HUES6 (cell line): ENCODE data around the gene LINS1.

ENCODE experiments used
- H3K27ac ChIP-seq: 2 replicates; pipeline ENCODE4 v1.7.0; 2013; ENCODE audit warnings: low read depth, mild to moderate bottlenecking, low read length, inconsistent platforms
- H3K27me3 ChIP-seq: 2 replicates; pipeline ENCODE4 v1.6.1; 2013; ENCODE audit warnings: low read length; ENCODE audit not compliant: control insufficient read depth, insufficient read depth
- H3K36me3 ChIP-seq: 2 replicates; pipeline ENCODE4 v1.6.1; 2013; ENCODE audit warnings: low read length; ENCODE audit not compliant: control insufficient read depth, insufficient read depth
- H3K4me1 ChIP-seq: 2 replicates; pipeline ENCODE4 v1.6.1; 2013; ENCODE audit warnings: low read length; ENCODE audit not compliant: control insufficient read depth, insufficient read depth
- H3K4me3 ChIP-seq: 2 replicates; pipeline ENCODE4 v1.5.1; 2013; ENCODE audit warnings: low read depth, low read length
- H3K9ac ChIP-seq: one replicate; pipeline ENCODE4 v1.6.1; 2013; ENCODE audit warnings: mild to moderate bottlenecking, low read length
- H3K9me3 ChIP-seq: 2 replicates; pipeline ENCODE4 v1.6.1; 2013; ENCODE audit warnings: low read depth, low read length; ENCODE audit not compliant: control insufficient read depth, insufficient read depth

The LINS1 gene

DNA sequence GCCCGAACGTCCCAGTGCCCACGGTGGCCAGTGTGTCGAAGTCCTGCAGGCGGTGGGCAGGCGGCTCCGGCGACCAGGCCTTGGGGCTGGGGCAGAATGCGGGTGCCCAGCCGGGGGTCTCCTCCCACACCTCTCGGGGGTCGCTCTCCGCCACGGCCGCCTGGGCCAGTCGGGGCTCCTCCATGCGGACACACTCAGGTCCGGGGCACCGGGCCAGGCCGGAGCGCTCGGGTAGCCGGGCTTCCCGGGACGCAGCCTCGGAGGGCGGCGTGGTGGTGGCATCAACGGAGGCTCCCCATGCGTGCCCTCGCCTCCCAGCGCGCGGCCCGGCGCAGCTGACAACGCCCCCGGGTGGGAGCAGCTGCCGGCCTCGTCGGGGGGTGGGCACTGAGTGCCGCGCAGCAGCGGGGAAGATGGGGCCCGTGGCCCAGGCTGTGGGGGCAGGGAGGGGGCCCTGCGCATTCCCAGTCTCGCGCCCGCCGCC lies 43.2 kb downstream of the LINS1 start:
- H3K27me3 ChIP-seq = no peaks in the 10 kb centered on the region
- H3K9ac ChIP-seq = no peak overlapping the region
- H3K36me3 ChIP-seq = no peaks in the 10 kb centered on the region
- no peak overlapping the region for H3K27ac ChIP-seq
- H3K4me1 ChIP-seq = no peaks in the 10 kb centered on the region
- no peak overlapping the region for H3K4me3 ChIP-seq
- H3K9me3 ChIP-seq = peaks cover 11% of the 10 kb centered on the region

DNA sequence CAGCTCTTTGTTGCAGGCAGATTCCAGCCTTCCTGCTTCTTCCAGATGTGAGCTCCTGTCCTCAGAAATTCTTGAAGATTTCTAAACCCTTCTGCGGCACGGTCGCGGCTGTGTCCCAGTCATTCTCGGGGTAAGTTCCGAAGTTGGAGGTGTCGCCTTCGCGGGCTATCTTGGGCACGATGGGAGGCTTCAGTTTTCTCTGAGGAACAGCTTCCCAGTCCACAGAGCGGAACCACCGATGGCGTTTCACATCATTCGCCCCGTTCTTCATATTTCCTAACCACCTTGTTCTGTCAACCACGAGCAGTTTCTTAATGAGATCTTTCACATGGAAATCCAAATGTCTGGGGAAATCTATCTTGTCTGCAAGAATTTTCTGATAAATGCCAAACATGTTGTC lies 48.5 kb downstream of the LINS1 start:
- Histone ChIP-seq H3K27ac (no peak overlapping the region), H3K4me3 (no peak overlapping the region), H3K9ac (no peak overlapping the region), H3K36me3 (no peaks in the 10 kb centered on the region), H3K4me1 (no peaks in the 10 kb centered on the region), H3K9me3 (peaks cover 30% of the 10 kb centered on the region), H3K27me3 (no peaks in the 10 kb centered on the region)

DNA sequence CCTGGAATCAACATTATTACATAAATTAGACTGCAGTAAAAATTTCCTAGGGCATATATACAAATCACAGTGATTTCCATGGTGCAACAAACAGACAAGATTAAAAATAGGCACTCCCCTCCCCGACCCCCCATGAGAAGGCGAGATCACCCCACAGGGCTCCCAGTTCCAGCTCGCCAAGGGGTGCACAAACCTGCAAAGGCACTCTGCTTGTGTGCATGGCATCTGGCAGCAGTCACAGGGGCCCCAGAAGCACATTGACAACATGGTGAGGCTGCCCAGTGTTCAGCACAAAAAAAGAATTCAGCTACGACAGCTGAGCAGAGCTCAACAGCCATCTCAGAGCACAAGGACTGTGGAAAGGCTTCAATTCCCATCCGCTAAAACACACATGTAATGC lies 54.0 kb downstream of the LINS1 start:
- H3K36me3 ChIP-seq = no peaks in the 10 kb centered on the region
- peaks cover 16% of the 10 kb centered on the region for H3K9me3 ChIP-seq
- no peak overlapping the region for H3K9ac ChIP-seq
- no peaks in the 10 kb centered on the region for H3K27me3 ChIP-seq
- no peak overlapping the region for H3K27ac ChIP-seq
- H3K4me3 ChIP-seq = no peak overlapping the region
- no peaks in the 10 kb centered on the region for H3K4me1 ChIP-seq

DNA sequence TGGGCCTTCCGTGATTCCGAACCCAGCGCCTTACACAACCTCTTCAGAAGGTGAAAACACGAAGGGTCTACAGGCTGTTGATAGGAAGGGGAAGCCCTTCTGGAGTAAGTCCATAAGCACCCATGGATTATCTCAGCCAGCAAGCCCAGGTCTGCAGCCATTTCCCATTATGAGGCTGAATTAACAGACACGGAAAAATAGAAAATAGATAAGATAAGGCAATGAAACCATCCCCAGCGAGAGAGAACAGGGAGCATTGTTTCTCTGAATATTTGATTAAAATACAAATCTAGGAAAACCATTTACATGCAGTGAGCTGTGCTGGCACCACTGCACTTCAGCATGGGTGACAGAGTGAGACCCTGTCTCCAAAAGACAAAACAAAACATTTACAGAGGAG lies 57.0 kb downstream of the LINS1 start:
- Histone ChIP-seq H3K4me1 (no peaks in the 10 kb centered on the region), H3K4me3 (no peak overlapping the region), H3K9ac (no peak overlapping the region), H3K27ac (no peak overlapping the region), H3K36me3 (no peaks in the 10 kb centered on the region), H3K27me3 (no peaks in the 10 kb centered on the region), H3K9me3 (peaks cover 8% of the 10 kb centered on the region; the same call in 1 of the 2 replicates)

DNA sequence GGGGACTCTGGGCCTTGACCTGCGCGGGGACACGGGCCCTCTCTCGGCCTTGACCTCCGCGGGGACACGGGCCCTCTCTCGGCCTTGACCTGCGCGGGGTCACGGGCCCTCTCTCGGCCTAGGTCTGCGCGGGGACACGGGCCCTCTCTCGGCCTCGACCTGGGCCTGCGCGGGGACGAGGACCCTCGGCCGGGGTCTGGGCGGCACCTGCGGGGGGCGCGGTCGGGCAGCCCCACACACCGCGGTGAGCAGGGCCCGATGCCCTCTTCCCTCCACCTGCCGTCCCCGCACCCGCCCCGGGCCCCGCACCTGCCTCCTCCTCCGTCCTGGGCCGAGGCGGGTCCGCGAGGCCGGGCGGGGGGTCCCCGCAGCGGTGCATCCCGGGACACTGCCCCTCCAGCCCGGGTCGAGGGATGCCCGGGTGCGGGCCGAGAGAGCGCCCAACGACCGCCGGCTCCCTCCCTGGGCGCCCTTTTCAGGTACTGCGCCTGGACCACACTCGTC lies 57.6 kb downstream of the LINS1 start:
- Histone ChIP-seq H3K4me3 (no peak overlapping the region), H3K36me3 (no peaks in the 10 kb centered on the region), H3K4me1 (no peaks in the 10 kb centered on the region), H3K27ac (no peak overlapping the region), H3K27me3 (no peaks in the 10 kb centered on the region), H3K9me3 (peaks cover 12% of the 10 kb centered on the region; the same call in 1 of the 2 replicates), H3K9ac (no peak overlapping the region)

DNA sequence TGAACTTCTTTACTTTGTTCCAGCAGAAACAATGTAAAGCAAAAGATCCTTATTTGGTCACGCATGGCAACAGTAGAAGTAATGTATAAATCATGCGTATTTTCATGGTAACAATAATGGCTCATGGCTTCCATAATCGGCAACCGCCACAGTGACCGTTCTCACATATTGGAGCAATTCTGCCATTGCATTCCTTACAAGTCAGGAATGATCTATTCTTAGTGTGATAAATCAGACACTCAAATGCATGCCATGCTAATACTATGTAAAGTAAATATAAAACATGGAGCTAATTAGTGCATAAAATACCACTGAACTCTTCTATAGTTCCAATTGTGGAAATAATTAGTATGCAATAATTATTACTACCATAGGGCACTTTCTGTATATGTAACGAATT lies 59.7 kb downstream of the LINS1 start:
- no peaks in the 10 kb centered on the region for H3K4me1 ChIP-seq
- H3K36me3 ChIP-seq = no peaks in the 10 kb centered on the region
- H3K4me3 ChIP-seq = no peak overlapping the region
- no peak overlapping the region for H3K9ac ChIP-seq
- peaks cover 30% of the 10 kb centered on the region for H3K9me3 ChIP-seq
- no peak overlapping the region for H3K27ac ChIP-seq
- H3K27me3 ChIP-seq = no peaks in the 10 kb centered on the region

DNA sequence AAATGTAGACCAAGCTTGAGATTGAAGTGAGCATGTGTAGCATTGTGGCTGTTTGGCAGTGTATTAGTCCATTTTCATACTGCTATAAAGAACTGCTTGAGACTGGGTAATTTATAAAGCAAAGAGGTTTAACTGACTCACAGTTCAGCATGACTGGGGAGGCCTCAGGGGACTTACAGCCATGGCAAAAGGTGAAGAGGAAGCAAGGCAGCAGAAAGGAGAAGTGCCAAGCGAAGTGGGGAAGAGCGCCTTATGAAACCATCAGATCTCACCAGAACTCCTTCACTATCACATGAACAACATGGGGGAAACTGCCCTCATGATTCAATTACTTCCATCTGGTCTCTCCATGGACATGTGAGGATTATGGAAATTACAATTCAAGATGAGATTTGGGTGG lies 64.7 kb downstream of the LINS1 start:
- no peak overlapping the region for H3K4me3 ChIP-seq
- peaks cover 28% of the 10 kb centered on the region for H3K9me3 ChIP-seq
- H3K4me1 ChIP-seq = no peaks in the 10 kb centered on the region
- H3K27ac ChIP-seq = no peak overlapping the region
- H3K36me3 ChIP-seq = no peaks in the 10 kb centered on the region
- H3K9ac ChIP-seq = no peak overlapping the region
- no peaks in the 10 kb centered on the region for H3K27me3 ChIP-seq

DNA sequence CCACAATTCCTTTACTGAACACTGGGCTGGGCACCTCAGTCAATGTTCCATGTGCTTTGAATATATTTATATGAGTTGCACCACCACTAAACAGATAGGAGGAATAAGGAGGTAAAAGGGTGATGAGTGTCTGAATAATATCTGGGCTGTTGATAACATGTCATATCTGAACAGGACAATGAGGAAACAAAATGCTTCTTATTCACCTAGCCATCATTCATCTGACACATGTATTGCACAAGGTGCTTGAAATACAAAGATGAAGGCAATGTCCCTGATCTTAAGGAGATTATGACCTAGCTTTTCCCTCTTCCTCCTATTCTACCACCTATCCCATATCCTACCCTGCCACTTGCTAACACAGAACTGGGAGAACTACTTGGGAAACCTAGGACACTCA lies 65.3 kb downstream of the LINS1 start:
- Histone ChIP-seq H3K4me3 (no peak overlapping the region), H3K27me3 (0 out of 2 replicates have a peak, but pooled peaks cover 2% of the 10 kb centered on the region), H3K4me1 (no peaks in the 10 kb centered on the region), H3K9ac (no peak overlapping the region), H3K27ac (no peak overlapping the region), H3K36me3 (no peaks in the 10 kb centered on the region), H3K9me3 (peaks cover 28% of the 10 kb centered on the region)

DNA sequence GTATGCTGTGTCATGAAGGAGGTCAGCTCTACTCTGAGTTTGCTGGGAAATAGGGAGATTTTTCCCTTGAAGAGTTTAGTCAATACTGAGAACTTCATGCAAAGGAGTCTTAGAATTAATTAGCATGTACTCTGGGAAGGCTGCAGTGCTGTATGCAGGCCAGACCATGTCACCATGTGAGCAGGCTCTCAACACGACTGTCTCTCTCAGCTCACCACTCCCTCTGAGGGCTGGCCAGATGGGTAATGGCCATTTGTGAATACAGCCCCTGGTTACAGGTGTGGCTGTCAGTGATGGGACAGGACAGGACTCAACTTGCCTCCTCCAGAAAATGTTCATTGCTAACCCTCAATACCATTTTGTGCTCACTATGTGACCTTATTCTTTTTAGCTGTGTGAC lies 68.1 kb downstream of the LINS1 start:
- no peak overlapping the region for H3K4me3 ChIP-seq
- no peaks in the 10 kb centered on the region for H3K4me1 ChIP-seq
- peaks cover 14% of the 10 kb centered on the region for H3K9me3 ChIP-seq
- H3K9ac ChIP-seq = no peak overlapping the region
- no peak overlapping the region for H3K27ac ChIP-seq
- H3K27me3 ChIP-seq = 0 out of 2 replicates have a peak, but pooled peaks cover 2% of the 10 kb centered on the region
- no peaks in the 10 kb centered on the region for H3K36me3 ChIP-seq

DNA sequence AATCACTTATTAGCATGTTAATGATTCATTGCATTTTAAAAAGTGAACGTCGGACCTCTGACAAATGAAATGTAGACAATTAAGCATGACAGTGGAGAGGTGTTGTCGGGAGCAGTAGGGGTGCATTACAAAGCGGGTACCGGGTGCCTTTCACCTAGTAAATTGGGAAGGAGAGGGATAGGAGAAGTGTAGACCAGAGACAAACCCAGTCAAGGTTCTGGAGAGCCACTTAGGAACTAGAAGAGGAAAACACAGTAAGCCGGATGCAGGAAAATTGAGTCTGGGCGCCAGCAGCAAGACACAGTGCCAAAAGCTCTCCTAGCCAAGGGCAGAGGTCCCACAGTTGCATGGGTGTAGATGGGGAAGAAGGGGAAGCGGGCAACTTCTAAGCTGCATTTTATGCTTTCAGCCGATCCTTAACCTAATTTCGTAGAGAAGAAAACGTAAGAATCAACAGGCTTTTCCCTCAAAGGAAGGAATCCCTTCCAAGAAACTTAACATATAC lies 70.1 kb downstream of the LINS1 start:
- 0 out of 2 replicates have a peak, but pooled peaks cover 2% of the 10 kb centered on the region for H3K27me3 ChIP-seq

DNA sequence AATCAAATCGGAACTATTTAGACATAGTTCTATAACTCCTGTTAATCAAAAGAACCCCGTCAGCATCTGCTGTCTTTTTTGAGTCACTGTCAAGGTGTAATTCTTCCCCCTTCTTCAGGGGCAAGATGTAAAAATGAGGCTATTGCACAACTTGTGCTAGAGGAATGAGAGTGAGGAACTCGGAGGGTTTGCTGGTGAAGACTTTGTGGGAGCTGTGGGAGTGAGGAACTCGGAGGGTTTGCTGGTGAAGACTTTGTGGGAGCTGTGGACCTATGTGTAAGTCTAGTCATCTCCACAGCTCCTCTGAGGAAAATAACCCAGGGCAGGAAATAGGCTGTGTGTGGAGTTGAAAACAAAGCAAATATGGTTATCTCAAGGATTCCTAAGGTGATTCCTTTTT lies 70.8 kb downstream of the LINS1 start:
- Histone ChIP-seq H3K4me1 (no peaks in the 10 kb centered on the region), H3K4me3 (no peak overlapping the region), H3K9ac (no peak overlapping the region), H3K9me3 (no peaks in the 10 kb centered on the region; the same call in 1 of the 2 replicates), H3K27ac (no peak overlapping the region), H3K27me3 (0 out of 2 replicates have a peak, but pooled peaks cover 2% of the 10 kb centered on the region), H3K36me3 (no peaks in the 10 kb centered on the region)

More for the DNA sequence above, 70.1 kb downstream of the LINS1 start:
- Histone ChIP-seq H3K9ac (no peak overlapping the region), H3K27ac (no peak overlapping the region), H3K4me1 (no peaks in the 10 kb centered on the region), H3K4me3 (no peak overlapping the region), H3K9me3 (no peaks in the 10 kb centered on the region; the same call in 1 of the 2 replicates), H3K36me3 (no peaks in the 10 kb centered on the region)
